Effector memory CD8-positive, alpha-beta T cell (primary cell): ENCODE data around the gene MCM8.

Experiments used
- ATAC-seq: fragments of 150-1000 bp; cut with Tn5 transposase; replicated peaks from 2 replicates; pipeline ENCODE4 v1.10.0; 2021; ENCODE audit warnings: mild to moderate bottlenecking, moderate library complexity
- DNase-seq, 3 experiments: peaks; one replicate each; pipeline ENCODE4 v3.0.0; 2021
- H3K27ac Mint-ChIP-seq, 2 donors: one replicate each; pipeline ENCODE4 v1.8.0; 2022; ENCODE audit warnings: mild to moderate bottlenecking in 2 of 2, mixed read lengths in 2 of 2, moderate library complexity in 2 of 2
- H3K27me3 Mint-ChIP-seq, 2 donors: one replicate each; pipeline ENCODE4 v1.8.0; 2022; ENCODE audit warnings: mixed read lengths in 2 of 2
- H3K36me3 Mint-ChIP-seq: one replicate; pipeline ENCODE4 v1.8.0; 2022; ENCODE audit warnings: mild to moderate bottlenecking, moderate library complexity, mixed read lengths; ENCODE audit not compliant: insufficient read depth
- H3K4me1 Mint-ChIP-seq, 2 donors: one replicate each; pipeline ENCODE4 v1.8.0; 2022; ENCODE audit warnings: low read depth in 2 of 2, mixed read lengths in 2 of 2
- H3K4me3 Mint-ChIP-seq, 2 donors: one replicate each; pipeline ENCODE4 v1.8.0; 2022; ENCODE audit warnings: mild to moderate bottlenecking in 2 of 2, mixed read lengths in 2 of 2, moderate library complexity in 2 of 2
- H3K9me3 Mint-ChIP-seq, 2 donors: one replicate each; pipeline ENCODE4 v1.8.0; 2022; ENCODE audit warnings: mixed read lengths in 2 of 2
- total RNA-seq, 9 experiments: gene quantifications; one replicate each; lab custom pipeline; 2026; lab: John Stamatoyannopoulos, UW

The MCM8 gene
- 4.0 to 14.7 (median 11.3) reads per million in 9 experiments for total RNA-seq

DNA sequence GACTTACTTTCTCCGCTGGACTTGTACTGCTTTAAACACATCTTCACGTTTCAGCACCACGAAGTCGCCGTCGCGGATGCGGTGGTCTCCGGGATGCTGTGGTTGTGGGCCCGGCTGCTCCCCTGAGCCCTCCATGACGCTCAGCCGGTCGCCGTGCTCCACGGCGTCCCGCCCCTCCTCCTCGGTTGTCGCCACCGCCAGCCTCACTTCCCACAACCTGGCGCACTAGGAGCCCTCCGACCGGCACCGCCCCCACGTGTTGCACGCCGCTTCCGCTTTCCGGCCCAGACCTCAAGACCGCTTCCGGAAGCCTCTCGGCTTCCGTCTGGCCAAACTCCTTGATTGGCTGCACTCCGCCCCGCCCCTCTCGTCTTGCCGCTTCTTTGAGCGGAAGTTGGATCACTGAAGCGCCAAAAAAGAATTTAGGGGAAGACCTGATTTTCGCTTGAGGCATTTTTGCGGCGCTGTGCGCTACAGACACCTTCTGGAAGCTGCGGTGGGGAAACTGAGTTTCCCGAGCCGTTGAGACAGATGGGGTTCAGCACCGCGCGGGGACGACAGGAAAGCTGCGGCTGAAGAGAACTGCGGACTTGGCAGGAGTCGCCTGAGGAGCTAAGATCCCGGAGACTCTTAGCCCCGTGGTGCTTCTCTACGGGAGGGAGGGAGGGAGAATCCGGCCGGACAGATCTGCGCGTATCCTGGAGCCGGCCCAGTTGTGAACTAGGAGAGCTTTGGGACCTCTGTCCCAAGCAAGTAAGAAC is at the start of gene MCM8, which contains the start of gene TRMT6:
Gene MCM8, plus strand, starts transcription at position 382 of the 761 bp plus-strand sequence. CDS start 1,364 bp downstream, outside the sequence.
Gene TRMT6, minus strand, starts transcription at position 263 of the 761 bp plus-strand sequence. Its CDS starts 128 bp downstream, at position 135.
- Mint-ChIP-seq H3K27ac (peak within 1 kb of the TSS; percentile 93 to 94), H3K36me3 (peaks cover 38% of the 10 kb centered on the region), H3K4me3 (peak within 1 kb of the TSS; percentile 83 to 89), H3K4me1 (peaks cover 22 to 28% of the 10 kb centered on the region in 2 donors), H3K9me3 (no peaks in the 10 kb centered on the region), H3K27me3 (no peaks in the 10 kb centered on the region)
- DNase-seq (peak; percentile 94 to 97 (median 94)), ATAC-seq (peak; percentile 94)

DNA sequence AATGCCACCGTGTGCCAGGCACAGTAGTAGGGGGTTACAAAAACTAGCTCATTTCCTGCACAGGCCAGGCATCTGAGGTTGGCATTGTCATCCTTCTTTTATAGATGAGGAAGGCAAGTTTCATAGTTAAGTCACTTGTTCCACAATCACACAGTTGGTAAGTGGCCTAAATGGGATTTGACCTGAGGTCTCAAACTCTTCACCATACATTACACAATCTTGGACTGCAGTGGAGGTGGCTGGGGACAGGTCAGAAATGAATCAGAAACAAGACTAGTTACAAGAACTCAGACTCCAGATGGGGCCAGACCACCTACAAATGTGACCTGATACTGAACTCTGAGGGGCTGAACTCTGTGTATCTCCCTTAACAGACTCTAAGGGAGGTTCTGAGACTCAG is 49.5 kb upstream of the MCM8 start:
- Mint-ChIP-seq H3K27ac (no peak overlapping the region), H3K4me1 (no peaks in the 10 kb centered on the region), H3K27me3 (peaks cover 47 to 66% of the 10 kb centered on the region in 2 donors), H3K9me3 (no peaks in the 10 kb centered on the region), H3K4me3 (no peak overlapping the region), H3K36me3 (no peaks in the 10 kb centered on the region)
- no peak for ATAC-seq
- DNase-seq: no peak

GRCh38 chr20:5908981-5909380 is 41.5 kb upstream of the MCM8 start:
- no peak overlapping the region for H3K27ac Mint-ChIP-seq

DNA sequence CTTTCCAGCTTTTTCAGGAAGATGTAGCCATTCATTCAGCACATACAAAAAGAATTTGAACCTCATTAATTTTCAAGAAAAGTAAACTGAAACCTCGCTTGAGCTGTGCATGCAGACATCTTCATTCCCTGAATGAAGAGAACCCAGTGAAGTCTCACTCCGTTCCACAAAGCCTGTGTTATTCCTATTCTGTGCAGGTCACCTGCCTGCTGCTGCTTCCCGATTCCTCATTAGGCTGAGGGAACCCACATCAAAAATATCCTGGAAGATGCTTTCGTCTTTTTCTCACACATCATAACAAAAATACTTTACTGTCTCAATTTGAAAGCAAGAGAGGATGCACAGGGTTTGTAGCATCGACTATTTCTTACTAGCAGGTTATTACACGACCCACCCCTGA is 40.3 kb upstream of the MCM8 start:
- no peak for ATAC-seq
- Mint-ChIP-seq H3K36me3 (no peaks in the 10 kb centered on the region), H3K4me3 (peak overlapping the region; percentile 69 to 79)

More at GRCh38 chr20:5908981-5909380, 41.5 kb upstream of the MCM8 start:
- Mint-ChIP-seq H3K27me3 (peaks cover 77 to 97% of the 10 kb centered on the region in 2 donors), H3K36me3 (no peaks in the 10 kb centered on the region), H3K4me3 (no peak overlapping the region), H3K4me1 (peaks cover 5 to 12% of the 10 kb centered on the region in 2 donors), H3K9me3 (peaks cover 0 to 1% of the 10 kb centered on the region in 2 donors)
- ATAC-seq (no peak), DNase-seq (no peak)

DNA sequence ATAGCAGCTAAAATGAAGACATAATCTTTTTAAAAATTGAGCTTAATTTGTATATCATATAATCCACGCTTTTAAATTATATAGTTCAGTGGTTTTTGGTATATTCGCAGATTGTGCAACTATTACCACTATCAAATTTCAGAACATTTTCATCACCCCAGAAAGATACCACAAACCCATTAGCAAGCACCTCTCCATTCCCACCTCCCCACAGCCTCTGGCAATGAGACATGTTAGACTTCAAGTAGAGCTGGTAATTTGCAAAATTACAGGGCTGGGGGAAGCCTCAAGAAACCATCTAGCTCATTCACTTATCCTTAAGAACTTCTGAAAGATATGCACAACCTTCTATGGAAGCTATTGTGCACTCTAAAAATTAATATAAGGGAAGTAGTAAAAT is 37.3 kb upstream of the MCM8 start:
- DNase-seq (no peak), ATAC-seq (no peak)
- Mint-ChIP-seq H3K4me3 (no peak overlapping the region), H3K36me3 (no peaks in the 10 kb centered on the region), H3K9me3 (peaks cover 0 to 1% of the 10 kb centered on the region in 2 donors), H3K27me3 (peaks cover 45 to 74% of the 10 kb centered on the region in 2 donors), H3K27ac (no peak overlapping the region), H3K4me1 (peaks cover 5 to 12% of the 10 kb centered on the region in 2 donors)

More for the DNA sequence above, 40.3 kb upstream of the MCM8 start:
- no peak overlapping the region for H3K27ac Mint-ChIP-seq
- H3K4me1 Mint-ChIP-seq: peaks cover 5 to 12% of the 10 kb centered on the region in 2 donors
- peaks cover 0 to 1% of the 10 kb centered on the region in 2 donors for H3K9me3 Mint-ChIP-seq
- peaks cover 66 to 97% of the 10 kb centered on the region in 2 donors for H3K27me3 Mint-ChIP-seq
- no peak for DNase-seq

GRCh38 chr20:5914859-5915258 is 35.6 kb upstream of the MCM8 start:
- peaks cover 15 to 23% of the 10 kb centered on the region in 2 donors for H3K4me1 Mint-ChIP-seq
- peaks cover 31 to 59% of the 10 kb centered on the region in 2 donors for H3K27me3 Mint-ChIP-seq
- DNase-seq: no peak

DNA sequence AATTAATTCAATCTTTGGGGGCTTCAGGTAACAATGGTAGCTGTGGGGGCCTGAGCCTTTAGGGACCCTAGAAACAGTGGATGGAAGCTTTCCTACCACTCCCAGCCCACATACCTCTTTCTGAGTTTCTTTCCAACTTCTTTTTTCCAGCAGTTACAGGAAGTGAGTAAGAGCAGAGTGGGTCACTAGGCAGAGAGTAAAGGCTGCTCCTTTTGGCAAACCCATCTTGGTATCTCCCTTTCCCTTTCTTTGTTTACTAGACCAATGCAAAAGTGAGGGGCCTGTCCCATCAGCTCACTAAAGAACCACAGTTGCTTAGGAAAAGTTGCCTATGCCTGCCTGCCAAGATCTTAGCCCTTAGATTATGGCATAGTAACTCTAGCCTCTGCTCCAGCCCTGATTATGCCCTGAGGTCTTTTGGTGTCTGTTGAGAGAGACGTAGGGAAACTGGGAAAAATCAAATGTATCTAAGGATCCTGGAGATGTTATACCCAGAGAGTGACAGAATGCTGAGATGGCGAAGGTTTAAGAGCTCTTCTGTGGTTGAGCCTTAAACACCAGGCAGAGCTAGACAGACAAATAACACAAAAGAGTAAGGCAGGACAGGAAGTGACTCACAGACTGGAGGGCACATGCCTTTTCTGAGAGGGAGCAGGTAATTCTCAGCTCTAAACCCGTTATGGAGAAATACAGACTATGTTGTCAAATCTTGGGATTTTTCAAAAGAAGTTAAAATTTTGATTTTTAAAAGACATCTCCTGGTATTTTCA is 31.4 kb upstream of the MCM8 start:
- Mint-ChIP-seq H3K27me3 (peaks cover 21 to 40% of the 10 kb centered on the region in 2 donors), H3K36me3 (no peaks in the 10 kb centered on the region), H3K4me3 (no peak overlapping the region), H3K27ac (peak overlapping the region; percentile 41 to 81), H3K9me3 (no peaks in the 10 kb centered on the region), H3K4me1 (peaks cover 14 to 21% of the 10 kb centered on the region in 2 donors)
- DNase-seq (no peak), ATAC-seq (peak; percentile 83)

More at GRCh38 chr20:5914859-5915258, 35.6 kb upstream of the MCM8 start:
- peaks cover 0 to 1% of the 10 kb centered on the region in 2 donors for H3K9me3 Mint-ChIP-seq
- no peak overlapping the region for H3K4me3 Mint-ChIP-seq
- no peaks in the 10 kb centered on the region for H3K36me3 Mint-ChIP-seq
- no peak overlapping the region for H3K27ac Mint-ChIP-seq
- no peak for ATAC-seq

DNA sequence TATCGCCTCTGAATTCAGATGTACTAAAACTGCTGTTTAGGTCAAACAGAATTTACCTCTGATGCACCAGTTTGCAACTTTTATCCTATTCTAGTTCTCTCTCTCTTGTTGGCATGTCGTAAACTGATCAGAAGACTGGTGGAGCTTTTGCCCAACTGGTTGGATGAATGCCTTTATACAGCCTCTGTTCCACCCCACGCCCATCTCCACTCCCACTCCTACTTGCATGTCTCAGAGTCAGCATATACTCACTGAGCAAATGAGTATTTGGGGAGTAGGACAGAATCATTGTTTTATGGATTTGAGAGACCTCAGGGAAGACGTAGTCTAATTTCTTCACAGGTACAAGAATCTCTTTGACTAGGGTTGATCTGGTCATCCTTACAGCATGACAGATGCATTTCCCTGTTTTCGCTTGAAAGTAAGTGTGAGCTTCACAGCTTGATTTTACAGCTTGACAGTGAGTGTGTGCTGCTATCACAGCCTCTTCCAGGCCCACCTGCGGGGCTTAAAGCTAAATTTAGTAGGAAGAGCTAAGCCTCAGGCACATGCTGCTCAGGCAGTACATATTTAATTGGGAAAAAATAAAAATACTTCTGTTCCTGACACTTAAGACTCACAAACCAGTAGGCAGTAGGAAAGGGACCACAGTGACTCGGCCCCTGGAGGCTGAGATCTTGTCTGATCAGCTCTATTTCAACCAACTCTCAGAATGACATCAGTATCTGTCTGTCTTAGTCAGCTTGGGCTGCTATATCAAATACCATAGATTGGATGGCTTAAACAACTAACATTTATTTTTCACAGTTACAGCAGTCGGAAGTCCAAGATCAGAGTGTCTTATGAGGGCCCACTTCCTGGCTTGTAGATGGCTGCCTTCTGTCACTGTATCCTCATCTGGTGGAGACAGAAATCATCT is 30.6 kb upstream of the MCM8 start:
- peaks cover 14 to 21% of the 10 kb centered on the region in 2 donors for H3K4me1 Mint-ChIP-seq
- DNase-seq: no peak
- H3K9me3 Mint-ChIP-seq: no peaks in the 10 kb centered on the region
- H3K27ac Mint-ChIP-seq: peak overlapping the region; percentile 41 to 81
- no peaks in the 10 kb centered on the region for H3K36me3 Mint-ChIP-seq
- peaks cover 22 to 39% of the 10 kb centered on the region in 2 donors for H3K27me3 Mint-ChIP-seq
- peak; percentile 51 for ATAC-seq
- no peak overlapping the region for H3K4me3 Mint-ChIP-seq

- H3K4me3 Mint-ChIP-seq: no peak overlapping the region
- DNase-seq (no peak), ATAC-seq (no peak)
- no peaks in the 10 kb centered on the region for H3K9me3 Mint-ChIP-seq
- H3K27ac Mint-ChIP-seq: peak overlapping the region in 1 of 2 donors; percentile 81
- no peaks in the 10 kb centered on the region for H3K36me3 Mint-ChIP-seq
- H3K4me1 Mint-ChIP-seq: peaks cover 14 to 21% of the 10 kb centered on the region in 2 donors
- peaks cover 22 to 36% of the 10 kb centered on the region in 2 donors for H3K27me3 Mint-ChIP-seq
Observed at GRCh38 chr20:5920581-5920980, 29.9 kb upstream of the MCM8 start.

DNA sequence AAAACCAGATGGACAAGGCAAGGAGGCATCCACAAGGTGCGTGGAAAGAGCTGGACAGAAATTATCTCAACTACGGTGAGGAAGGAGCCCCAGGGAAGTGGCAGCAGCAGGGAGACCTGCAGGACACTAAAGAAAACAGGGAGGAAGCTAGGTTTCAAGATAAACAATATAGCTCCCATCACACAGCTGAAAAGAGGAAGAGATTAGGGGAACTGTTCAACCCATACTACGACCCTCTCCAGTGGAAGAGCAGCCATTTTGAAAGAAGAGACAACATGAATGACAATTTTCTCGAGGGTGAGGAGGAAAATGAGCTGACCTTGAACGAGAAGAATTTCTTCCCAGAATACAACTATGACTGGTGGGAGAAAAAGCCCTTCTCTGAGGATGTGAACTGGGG is 27.0 kb upstream of the MCM8 start:
- Mint-ChIP-seq H3K36me3 (no peaks in the 10 kb centered on the region), H3K4me1 (peaks cover 14 to 21% of the 10 kb centered on the region in 2 donors), H3K27ac (no peak overlapping the region), H3K27me3 (peaks cover 26 to 32% of the 10 kb centered on the region in 2 donors), H3K4me3 (no peak overlapping the region), H3K9me3 (no peaks in the 10 kb centered on the region)
- DNase-seq (no peak), ATAC-seq (no peak)

DNA sequence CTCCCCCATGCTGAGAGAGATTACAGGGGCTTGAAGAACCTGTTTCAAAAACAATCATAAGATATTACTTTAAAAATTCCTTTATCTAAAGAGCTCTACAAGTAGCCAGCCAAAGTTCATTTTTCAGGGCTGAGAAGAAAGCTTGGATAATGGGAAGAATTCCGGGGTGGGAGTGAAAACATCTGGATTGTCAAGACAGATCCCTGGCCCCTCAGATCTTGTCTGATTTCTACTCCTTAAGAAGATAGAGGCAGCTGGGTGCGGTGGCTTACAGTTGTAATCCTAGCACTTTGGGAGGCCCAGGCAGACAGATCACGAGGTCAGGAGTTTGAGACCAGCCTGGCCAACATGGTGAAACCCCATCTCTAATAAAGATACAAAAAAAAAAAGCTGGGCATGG is 24.9 kb upstream of the MCM8 start:
- no peak for DNase-seq
- ATAC-seq: no peak
- Mint-ChIP-seq H3K4me1 (peaks cover 0 to 4% of the 10 kb centered on the region in 2 donors), H3K4me3 (no peak overlapping the region), H3K27ac (no peak overlapping the region), H3K9me3 (no peaks in the 10 kb centered on the region), H3K27me3 (peaks cover 39 to 52% of the 10 kb centered on the region in 2 donors), H3K36me3 (no peaks in the 10 kb centered on the region)

GRCh38 chr20:5927749-5928462 is 22.5 kb upstream of the MCM8 start:
- Mint-ChIP-seq H3K4me1 (no peaks in the 10 kb centered on the region), H3K4me3 (no peak overlapping the region), H3K27me3 (peaks cover 36 to 47% of the 10 kb centered on the region in 2 donors), H3K36me3 (no peaks in the 10 kb centered on the region), H3K27ac (no peak overlapping the region), H3K9me3 (no peaks in the 10 kb centered on the region)
- ATAC-seq (no peak), DNase-seq (no peak)
